Measurements from ENCODE around the gene MS4A15. TPM values are rescaled to one million over a fixed set of nuclear protein-coding genes. Genes with fewer than 3 reads are reported as not detected.

MS4A15 gene
- total RNA-seq, 4 donors from 2014 or later: not detected

DNA sequence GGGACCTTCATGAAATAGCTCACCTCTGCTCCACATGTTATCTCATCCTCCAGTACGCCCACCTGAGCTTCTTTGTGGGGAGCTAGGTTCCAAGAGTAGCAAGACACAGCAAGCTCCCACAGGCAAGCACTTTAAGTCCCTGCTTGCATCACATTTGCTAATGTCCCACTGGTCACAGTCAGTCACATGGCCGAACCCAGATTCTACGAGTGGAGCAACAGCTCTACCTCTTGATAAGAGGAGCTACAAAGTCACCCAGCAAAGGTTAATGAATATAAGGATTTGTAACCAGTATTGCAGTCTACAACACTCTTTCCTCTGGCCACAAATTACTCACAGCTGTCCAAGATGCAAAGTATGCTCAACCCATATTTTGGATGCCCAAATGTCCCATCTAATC is 15.2 kb upstream of the MS4A15 start:
- Histone ChIP-seq H3K9me3 (peaks cover 0 to 25% (median 0%) of the 10 kb centered on the region in 3 donors), H3K27ac (no peak overlapping the region), H3K4me1 (no peaks in the 10 kb centered on the region), H3K27me3 (peaks cover 23% of the 10 kb centered on the region), H3K4me3 (no peak overlapping the region), H3K36me3 (no peaks in the 10 kb centered on the region)
- TF ChIP-seq POLR2A (IDR thresholded peaks at IDR 0.05): no peak
- no peak for TF ChIP-seq POLR2AphosphoS5 (IDR thresholded peaks at IDR 0.05)
- TF ChIP-seq EP300 (IDR thresholded peaks at IDR 0.05): no peak
- TF ChIP-seq, protein P1, sequence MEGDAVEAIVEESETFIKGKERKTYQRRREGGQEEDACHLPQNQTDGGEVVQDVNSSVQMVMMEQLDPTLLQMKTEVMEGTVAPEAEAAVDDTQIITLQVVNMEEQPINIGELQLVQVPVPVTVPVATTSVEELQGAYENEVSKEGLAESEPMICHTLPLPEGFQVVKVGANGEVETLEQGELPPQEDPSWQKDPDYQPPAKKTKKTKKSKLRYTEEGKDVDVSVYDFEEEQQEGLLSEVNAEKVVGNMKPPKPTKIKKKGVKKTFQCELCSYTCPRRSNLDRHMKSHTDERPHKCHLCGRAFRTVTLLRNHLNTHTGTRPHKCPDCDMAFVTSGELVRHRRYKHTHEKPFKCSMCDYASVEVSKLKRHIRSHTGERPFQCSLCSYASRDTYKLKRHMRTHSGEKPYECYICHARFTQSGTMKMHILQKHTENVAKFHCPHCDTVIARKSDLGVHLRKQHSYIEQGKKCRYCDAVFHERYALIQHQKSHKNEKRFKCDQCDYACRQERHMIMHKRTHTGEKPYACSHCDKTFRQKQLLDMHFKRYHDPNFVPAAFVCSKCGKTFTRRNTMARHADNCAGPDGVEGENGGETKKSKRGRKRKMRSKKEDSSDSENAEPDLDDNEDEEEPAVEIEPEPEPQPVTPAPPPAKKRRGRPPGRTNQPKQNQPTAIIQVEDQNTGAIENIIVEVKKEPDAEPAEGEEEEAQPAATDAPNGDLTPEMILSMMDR (IDR thresholded peaks at IDR 0.05): no peak
- no CpG with 5 or more reads among the region's 3 CpGs for WGBS, 2 donors (ENCODE audit: low coverage in 1 of 2)
- ATAC-seq: no peak

DNA sequence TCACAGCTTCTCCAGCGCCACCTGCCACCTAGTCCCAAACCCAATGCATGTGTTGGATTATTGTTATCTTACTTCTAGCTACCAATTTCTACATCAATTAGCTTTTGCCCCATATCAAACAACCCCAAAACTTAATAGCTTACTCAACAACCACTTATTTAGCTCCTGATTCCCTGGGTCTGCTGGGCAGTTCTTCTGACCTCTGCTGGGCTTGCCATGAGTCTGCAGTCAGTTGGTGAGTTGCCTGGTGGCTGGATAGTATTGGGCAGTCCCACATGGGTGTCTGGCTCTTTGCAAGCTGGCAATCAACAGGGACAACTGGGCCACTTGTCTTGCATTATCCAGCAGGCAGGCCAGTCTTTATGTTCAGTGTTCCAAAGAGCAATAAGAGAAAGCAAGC is 13.6 kb upstream of the MS4A15 start:
- no peak for ATAC-seq
- TF ChIP-seq, protein P1 (IDR thresholded peaks at IDR 0.05): no peak
- TF ChIP-seq EP300 (IDR thresholded peaks at IDR 0.05): no peak
- no peaks in the 10 kb centered on the region for H3K4me1 ChIP-seq
- H3K4me3 ChIP-seq: no peak overlapping the region
- H3K27me3 ChIP-seq: peaks cover 22% of the 10 kb centered on the region
- H3K36me3 ChIP-seq: no peaks in the 10 kb centered on the region
- WGBS, 2 donors (ENCODE audit: low coverage in 1 of 2): 82 to 100% methylated on average over 1 of the region's 1 CpG
- H3K9me3 ChIP-seq: peaks cover 0 to 25% (median 0%) of the 10 kb centered on the region in 3 donors
- H3K27ac ChIP-seq: no peak overlapping the region

- 67 to 100% methylated on average over 2 to 3 of the region's 5 CpGs for WGBS, 2 donors (ENCODE audit: low coverage in 1 of 2)
Measured at GRCh38 chr11:60744114-60744513, 12.6 kb upstream of the MS4A15 start.

GRCh38 chr11:60747359-60747873 is 9.3 kb upstream of the MS4A15 start:
- no peak for ATAC-seq
- Histone ChIP-seq H3K9me3 (peaks cover 0 to 4% (median 0%) of the 10 kb centered on the region in 3 donors), H3K4me3 (no peak overlapping the region), H3K27ac (no peak overlapping the region), H3K36me3 (no peaks in the 10 kb centered on the region), H3K27me3 (peaks cover 32% of the 10 kb centered on the region), H3K4me1 (no peaks in the 10 kb centered on the region)
- no peak for TF ChIP-seq EP300 (IDR thresholded peaks at IDR 0.05)
- TF ChIP-seq POLR2A (IDR thresholded peaks at IDR 0.05): no peak
- no peak for TF ChIP-seq POLR2AphosphoS5 (IDR thresholded peaks at IDR 0.05)
- TF ChIP-seq, protein P1 (IDR thresholded peaks at IDR 0.05): no peak
- WGBS, 2 donors (ENCODE audit: low coverage in 1 of 2): 88 to 94% methylated on average over 13 to 14 of the region's 14 CpGs

More at GRCh38 chr11:60744114-60744513, 12.6 kb upstream of the MS4A15 start:
- no peaks in the 10 kb centered on the region for H3K36me3 ChIP-seq
- no peaks in the 10 kb centered on the region for H3K4me1 ChIP-seq
- TF ChIP-seq EP300 (IDR thresholded peaks at IDR 0.05) (no peak), POLR2A (IDR thresholded peaks at IDR 0.05) (no peak), POLR2AphosphoS5 (IDR thresholded peaks at IDR 0.05) (no peak)
- TF ChIP-seq, protein P1 (IDR thresholded peaks at IDR 0.05): no peak
- no peak for ATAC-seq
- peaks cover 20% of the 10 kb centered on the region for H3K27me3 ChIP-seq
- H3K9me3 ChIP-seq: peaks cover 0 to 25% (median 0%) of the 10 kb centered on the region in 3 donors
- H3K27ac ChIP-seq: no peak overlapping the region
- H3K4me3 ChIP-seq: no peak overlapping the region

- ATAC-seq: no peak
- peaks cover 37% of the 10 kb centered on the region for H3K27me3 ChIP-seq
- no peak for TF ChIP-seq POLR2AphosphoS5 (IDR thresholded peaks at IDR 0.05)
- no peak for TF ChIP-seq POLR2A (IDR thresholded peaks at IDR 0.05)
- TF ChIP-seq, protein P1 (IDR thresholded peaks at IDR 0.05): no peak
- no peak for TF ChIP-seq EP300 (IDR thresholded peaks at IDR 0.05)
- H3K27ac ChIP-seq: no peak overlapping the region
- no peaks in the 10 kb centered on the region for H3K4me1 ChIP-seq
- H3K4me3 ChIP-seq: no peak overlapping the region
- no peaks in the 10 kb centered on the region for H3K9me3 ChIP-seq
- H3K36me3 ChIP-seq: no peaks in the 10 kb centered on the region
- no CpG with 5 or more reads among the region's 17 CpGs for WGBS, 2 donors (ENCODE audit: low coverage in 1 of 2)
Measured at GRCh38 chr11:60748225-60748624, 8.4 kb upstream of the MS4A15 start.

Measured in gastroesophageal sphincter (tissue), 4 donors.